ENCODE data around the gene MTFMT.

DNA sequence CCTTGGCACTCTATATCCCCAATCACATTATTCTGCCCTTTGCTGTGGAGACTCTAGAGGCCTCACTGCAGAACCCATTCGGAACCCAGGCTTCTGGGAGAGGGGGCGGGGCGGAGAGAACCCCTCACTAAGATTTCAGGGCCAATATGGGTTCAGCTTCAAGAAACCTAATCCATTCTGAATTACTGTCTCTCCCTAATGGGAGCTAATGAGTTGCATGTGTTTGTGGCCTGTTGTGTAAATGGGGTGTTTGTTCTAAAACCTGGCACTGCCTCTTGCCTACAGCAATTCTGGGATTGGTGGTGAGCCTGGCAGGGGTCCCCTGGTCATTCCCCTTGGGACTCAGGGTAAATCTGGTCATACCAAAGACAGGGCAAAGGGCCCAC, 39.0 kb upstream of the MTFMT start:
- TF ChIP-seq, protein P1, sequence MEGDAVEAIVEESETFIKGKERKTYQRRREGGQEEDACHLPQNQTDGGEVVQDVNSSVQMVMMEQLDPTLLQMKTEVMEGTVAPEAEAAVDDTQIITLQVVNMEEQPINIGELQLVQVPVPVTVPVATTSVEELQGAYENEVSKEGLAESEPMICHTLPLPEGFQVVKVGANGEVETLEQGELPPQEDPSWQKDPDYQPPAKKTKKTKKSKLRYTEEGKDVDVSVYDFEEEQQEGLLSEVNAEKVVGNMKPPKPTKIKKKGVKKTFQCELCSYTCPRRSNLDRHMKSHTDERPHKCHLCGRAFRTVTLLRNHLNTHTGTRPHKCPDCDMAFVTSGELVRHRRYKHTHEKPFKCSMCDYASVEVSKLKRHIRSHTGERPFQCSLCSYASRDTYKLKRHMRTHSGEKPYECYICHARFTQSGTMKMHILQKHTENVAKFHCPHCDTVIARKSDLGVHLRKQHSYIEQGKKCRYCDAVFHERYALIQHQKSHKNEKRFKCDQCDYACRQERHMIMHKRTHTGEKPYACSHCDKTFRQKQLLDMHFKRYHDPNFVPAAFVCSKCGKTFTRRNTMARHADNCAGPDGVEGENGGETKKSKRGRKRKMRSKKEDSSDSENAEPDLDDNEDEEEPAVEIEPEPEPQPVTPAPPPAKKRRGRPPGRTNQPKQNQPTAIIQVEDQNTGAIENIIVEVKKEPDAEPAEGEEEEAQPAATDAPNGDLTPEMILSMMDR (IDR thresholded peaks at IDR 0.05; ENCODE audit: poor library complexity), result no peak
- no peak for TF ChIP-seq EZH2phosphoT487 (IDR thresholded peaks at IDR 0.05; ENCODE audit: low read depth, severe bottlenecking, unreplicated experiment)

All from hepatocyte (in vitro differentiated cells).